GM08714 (cell line): ENCODE data around the gene AKAP7.

Source experiments
- H3K4me3 ChIP-seq: fragments of 200-500 bp; sonication (Bioruptor generic); 2 replicates; pipeline ENCODE4 v1.5.1; 2014; ENCODE audit warnings: mild to moderate bottlenecking, low read length, inconsistent platforms
- ZNF274 ChIP-seq: IDR thresholded peaks from 2 replicates; pipeline ENCODE4 v1.6.1; 2012; ENCODE audit warnings: mild to moderate bottlenecking, low read depth, low read length

AKAP7 gene

GRCh38 chr6:131268303-131268702 is 133.0 kb downstream of the AKAP7 start:
- TF ChIP-seq ZNF274: no peak
- no peak overlapping the region for H3K4me3 ChIP-seq

DNA sequence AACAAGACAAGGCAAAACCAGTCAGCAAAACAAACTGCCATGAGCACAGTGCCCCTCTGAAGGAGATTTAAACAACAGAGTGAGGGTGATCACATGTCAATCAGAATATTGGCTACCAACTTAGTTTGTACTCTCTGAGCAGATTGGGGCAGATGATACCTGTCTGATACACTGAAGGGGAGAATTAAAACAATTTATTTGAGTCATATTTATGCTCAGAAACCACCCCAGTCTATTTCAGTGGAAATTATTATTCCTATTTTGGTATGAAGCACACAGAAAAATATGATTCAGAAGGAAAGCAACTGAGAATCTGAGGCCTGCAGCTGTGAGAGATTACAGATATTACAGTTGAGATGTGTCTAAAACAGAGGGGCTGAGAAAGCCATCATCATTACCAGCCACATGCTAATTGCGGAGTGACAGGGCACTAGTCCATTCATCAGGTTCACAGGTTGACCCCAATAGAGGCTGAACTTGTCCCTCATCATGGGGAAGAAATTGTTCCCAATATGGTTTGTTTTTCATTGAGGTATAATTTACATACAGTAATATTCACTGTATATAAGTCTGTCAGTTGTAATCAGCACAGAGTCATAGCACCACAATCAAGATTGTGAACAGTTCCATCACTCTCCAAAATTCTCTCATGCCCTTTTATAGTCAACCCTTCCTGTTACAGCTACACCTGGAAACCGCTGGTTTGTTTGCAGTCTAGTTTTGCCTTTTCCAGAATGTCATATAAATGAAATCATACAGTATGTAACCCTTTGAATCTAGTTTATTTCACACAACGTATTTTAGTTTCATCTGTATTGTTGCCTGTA is 134.5 kb downstream of the AKAP7 start:
- TF ChIP-seq ZNF274: no peak
- H3K4me3 ChIP-seq: no peak overlapping the region

DNA sequence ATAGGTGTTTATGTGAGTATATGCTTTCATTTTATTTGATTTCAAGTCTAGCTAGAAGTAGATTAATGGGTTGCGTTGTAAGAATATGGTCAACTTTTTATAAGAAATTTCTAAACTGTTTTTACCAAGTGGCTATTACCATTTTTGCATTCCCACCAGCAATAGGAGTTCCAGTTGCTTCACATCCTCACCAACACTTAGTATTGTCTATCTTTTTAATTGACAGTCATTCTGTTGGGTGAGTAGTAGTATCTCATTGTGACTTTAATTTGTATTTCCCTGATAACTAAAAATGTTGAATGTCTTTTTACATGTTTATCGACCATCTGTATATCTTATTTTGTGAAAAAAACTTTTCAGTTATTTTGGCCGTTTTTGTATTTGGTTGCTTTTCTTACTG is 135.3 kb downstream of the AKAP7 start:
- H3K4me3 ChIP-seq: no peak overlapping the region
- TF ChIP-seq ZNF274: no peak

DNA sequence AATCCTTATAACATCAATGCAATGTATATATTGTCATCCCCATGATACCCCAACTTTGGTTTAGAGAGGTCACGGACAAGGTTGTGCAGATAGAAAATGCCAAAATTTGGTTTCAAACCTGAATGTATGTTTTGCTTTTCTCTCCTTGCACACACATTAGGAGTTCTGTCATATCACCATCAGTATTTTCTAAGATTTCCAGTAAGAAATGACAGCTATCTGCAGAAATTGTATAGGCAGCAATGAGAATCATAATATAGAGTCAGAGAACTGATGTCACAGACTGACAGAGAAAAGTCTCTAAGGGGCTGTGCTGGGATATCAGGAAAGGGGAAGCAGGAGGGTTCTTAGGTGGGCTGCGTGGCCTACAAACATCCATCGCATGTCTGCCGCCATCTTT is 140.0 kb downstream of the AKAP7 start:
- no peak overlapping the region for H3K4me3 ChIP-seq
- no peak for TF ChIP-seq ZNF274

- H3K4me3 ChIP-seq: no peak overlapping the region
- no peak for TF ChIP-seq ZNF274
Observed at GRCh38 chr6:131277591-131277990, 142.3 kb downstream of the AKAP7 start.

- H3K4me3 ChIP-seq: no peak overlapping the region
- TF ChIP-seq ZNF274: no peak
Observed at GRCh38 chr6:131281471-131282270, 146.4 kb downstream of the AKAP7 start.

- TF ChIP-seq ZNF274: no peak
Observed at GRCh38 chr6:131282365-131282764, 147.1 kb downstream of the AKAP7 start.

DNA sequence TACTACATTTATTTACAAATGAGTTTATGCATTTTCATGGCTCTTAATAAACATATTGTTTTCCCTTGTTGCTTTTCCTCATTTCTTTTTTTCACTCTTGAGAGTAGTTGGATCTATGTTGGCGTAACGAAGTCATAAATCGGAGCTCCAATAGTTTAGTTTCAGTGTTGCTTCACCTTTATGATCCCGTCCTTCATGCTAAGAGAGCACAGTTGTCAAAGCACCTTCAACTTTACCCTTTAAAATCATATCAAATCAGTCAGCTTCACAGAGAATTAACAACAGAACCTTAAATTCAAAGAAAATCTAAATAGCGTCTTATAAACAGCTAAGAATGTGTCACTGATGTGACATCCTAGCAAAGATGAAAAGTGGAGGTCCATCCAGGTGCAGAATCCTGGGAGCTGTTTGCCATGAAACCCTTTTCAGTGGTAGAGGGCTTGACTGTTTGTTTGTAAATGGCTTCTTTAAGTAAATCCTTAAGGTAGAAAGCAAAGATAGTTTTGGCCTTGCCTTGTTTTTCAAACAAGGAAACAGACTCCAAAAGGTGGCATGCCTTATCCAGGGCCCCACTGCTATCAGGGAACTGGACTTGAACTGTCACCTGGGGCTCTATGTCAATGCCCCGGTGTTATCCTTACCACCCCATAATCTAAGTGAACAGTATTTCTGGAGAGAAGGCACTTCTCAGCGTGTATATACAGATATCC is 148.4 kb downstream of the AKAP7 start:
- no peak for TF ChIP-seq ZNF274
- H3K4me3 ChIP-seq: no peak overlapping the region

More at GRCh38 chr6:131282365-131282764, 147.1 kb downstream of the AKAP7 start:
- H3K4me3 ChIP-seq: no peak overlapping the region

- no peak for TF ChIP-seq ZNF274
- H3K4me3 ChIP-seq: no peak overlapping the region
Observed at GRCh38 chr6:131285548-131285947, 150.3 kb downstream of the AKAP7 start.

DNA sequence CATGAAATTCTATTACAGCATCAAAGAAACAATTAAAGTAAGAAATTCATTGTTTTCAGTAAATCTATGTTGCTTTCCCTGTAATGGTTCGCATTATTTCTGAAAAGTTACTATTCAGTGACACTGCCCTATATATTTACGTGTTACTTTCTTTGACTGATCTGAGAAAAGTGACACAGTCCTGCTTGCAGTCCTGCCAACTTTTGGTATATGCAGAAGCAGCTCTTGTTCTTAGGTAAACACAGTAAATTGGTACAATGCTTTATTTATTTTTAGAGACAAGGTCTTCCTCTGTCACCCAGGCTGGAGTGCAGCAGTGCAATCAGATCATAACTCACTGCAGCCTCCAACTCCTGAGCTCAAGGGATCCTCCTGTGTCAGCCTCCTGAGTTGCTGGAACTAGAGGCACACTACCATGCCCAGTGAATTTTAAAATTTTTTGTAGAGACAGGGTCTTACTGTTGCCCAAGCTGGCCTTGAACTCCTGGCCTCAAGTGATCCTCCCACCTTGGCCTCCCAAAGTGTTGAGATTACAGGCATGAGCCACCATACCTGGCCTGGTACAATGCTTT is 151.3 kb downstream of the AKAP7 start:
- TF ChIP-seq ZNF274: no peak

DNA sequence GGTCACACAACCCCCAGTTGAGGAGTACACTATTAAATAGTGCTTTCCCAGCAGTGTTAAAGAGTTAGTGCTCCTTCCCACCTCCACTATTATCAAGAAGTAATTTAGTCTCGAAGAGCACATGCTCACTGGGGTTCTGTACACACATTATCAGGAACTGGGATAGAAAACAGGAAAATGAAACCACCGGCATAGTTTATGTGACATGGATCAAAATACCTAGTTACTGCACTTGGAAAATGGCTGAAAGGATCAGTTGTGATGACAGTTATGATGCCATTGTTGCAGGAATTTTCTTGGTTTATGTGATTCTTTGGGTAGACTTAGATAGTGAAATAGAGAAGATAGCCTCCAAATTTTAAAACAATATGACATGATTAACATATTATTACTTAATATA is 152.9 kb downstream of the AKAP7 start:
- H3K4me3 ChIP-seq: no peak overlapping the region
- TF ChIP-seq ZNF274: no peak

More for the DNA sequence above, 151.3 kb downstream of the AKAP7 start:
- no peak overlapping the region for H3K4me3 ChIP-seq

DNA sequence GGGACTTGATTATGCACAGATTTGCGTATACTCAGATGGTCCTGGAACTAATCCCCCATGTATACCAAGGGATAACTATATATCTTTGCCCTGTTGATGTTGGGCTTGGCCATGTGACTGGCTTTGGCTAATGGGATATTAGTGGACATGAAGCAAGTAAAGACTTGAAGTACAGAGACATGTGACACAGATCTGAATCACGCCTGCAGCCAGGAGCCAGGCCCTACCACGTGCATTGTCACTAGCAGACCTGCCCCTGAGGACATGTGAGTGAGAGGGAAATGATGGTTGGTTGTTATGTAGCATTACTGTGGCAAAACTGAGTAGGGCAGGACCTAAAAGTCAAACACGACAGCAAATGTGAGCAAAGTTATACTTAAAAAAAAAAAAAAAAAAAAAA is 155.7 kb downstream of the AKAP7 start:
- no peak for TF ChIP-seq ZNF274
- H3K4me3 ChIP-seq: no peak overlapping the region

DNA sequence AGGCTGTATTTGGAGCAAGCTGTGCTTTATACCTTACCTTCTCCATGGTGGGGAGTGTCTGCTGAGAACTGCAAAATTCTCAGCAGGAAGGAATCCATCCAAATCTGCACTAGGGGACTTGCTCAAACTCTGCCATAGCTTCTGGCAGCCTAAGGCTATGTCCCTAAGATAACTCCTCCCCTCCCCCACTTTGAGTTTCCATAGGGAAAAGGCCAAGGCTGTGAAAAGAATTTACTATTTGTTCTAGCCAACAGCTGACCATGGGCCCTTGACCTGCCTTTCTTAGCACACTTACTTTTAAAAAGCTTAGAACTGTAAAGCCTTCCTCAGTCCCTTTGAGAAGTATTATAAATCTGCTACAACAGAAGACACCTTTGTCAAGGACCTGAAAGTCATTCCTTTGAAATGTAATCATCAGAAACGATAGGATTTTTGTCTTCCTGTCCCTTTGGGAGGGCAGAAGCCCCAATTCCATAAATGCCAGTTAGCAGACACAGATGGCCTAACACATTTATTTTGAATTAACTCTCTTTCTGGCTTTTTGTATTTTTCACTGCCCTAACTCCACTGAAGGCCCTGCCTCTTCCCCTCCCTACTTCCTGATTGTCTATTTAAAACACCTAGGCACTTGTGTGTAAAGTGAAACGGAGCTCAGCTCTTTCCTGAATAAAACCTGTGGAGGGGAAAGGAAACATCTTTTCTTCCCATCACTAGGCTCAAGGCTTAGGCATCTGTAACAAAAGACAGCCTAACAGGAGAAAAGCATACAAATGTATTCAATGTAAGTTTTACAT is 157.1 kb downstream of the AKAP7 start:
- no peak for TF ChIP-seq ZNF274
- no peak overlapping the region for H3K4me3 ChIP-seq
